ENCODE data around the gene GSG1L2.

Gene GSG1L2

GRCh38 chr17:9811537-9811936, 10.3 kb downstream of the GSG1L2 start:
- POLR2A ChIA-PET = no interaction called here
- TF ChIP-seq, protein P1, sequence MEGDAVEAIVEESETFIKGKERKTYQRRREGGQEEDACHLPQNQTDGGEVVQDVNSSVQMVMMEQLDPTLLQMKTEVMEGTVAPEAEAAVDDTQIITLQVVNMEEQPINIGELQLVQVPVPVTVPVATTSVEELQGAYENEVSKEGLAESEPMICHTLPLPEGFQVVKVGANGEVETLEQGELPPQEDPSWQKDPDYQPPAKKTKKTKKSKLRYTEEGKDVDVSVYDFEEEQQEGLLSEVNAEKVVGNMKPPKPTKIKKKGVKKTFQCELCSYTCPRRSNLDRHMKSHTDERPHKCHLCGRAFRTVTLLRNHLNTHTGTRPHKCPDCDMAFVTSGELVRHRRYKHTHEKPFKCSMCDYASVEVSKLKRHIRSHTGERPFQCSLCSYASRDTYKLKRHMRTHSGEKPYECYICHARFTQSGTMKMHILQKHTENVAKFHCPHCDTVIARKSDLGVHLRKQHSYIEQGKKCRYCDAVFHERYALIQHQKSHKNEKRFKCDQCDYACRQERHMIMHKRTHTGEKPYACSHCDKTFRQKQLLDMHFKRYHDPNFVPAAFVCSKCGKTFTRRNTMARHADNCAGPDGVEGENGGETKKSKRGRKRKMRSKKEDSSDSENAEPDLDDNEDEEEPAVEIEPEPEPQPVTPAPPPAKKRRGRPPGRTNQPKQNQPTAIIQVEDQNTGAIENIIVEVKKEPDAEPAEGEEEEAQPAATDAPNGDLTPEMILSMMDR (IDR thresholded peaks at IDR 0.05; ENCODE audit: insufficient read depth, low read length, missing control alignments) = no peak
- CTCF ChIA-PET = no interaction called here
- no peak overlapping the region for H3K4me3 ChIP-seq (ENCODE audit: low read depth, low read length)
- DNase-seq (ENCODE audit: low read depth, low spot score) = no peak

- H3K4me3 ChIP-seq (ENCODE audit: low read depth, low read length) = no peak overlapping the region
- POLR2A ChIA-PET = no interaction called here
- TF ChIP-seq, protein P1 (IDR thresholded peaks at IDR 0.05; ENCODE audit: insufficient read depth, low read length, missing control alignments) = no peak
- no peak for DNase-seq (ENCODE audit: low read depth, low spot score)
- CTCF ChIA-PET = no interaction called here
Observed at GRCh38 chr17:9811086-9811485, 10.8 kb downstream of the GSG1L2 start.

DNA sequence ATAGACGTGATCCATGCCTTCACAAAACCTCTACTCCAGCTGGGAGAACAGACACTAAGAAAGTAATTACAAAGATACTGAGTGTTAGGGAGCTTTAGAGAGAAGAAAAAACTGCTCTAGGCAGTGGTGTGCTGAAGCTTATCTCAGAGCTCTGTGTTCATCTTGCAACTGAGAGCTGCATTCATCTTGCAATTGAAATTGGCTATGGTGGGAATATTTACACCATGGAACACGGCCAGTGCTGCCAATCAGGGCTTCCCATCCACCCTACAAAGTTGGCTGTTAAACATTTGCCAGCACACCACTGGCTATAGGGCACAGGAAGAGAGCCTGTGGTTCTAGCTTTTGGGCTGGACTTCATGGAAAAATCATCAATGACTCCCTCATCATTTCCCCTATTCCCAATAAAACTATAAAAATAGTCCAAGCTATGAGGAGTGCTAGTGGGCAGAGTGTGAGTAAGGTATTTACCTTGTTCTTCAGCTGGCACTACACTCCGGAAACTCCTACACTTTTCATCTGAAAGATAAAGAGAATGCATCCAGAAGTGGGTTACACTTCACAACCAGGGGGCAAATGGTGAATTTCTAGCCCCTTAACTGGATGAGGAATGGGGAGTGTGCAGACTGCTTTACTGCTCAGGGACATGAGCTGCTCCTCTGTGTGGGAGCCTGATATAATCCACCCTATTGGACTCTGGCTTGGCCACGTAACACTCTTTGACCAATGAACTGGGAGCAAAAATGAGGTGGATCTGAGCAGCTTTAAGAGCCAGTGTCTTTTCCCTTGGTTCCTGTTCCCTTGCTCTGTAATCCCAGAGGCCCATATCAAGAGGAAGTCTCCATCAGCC, 11.6 kb downstream of the GSG1L2 start:
- H3K4me3 ChIP-seq (ENCODE audit: low read depth, low read length) = no peak overlapping the region
- POLR2A ChIA-PET = no interaction called here
- no peak for DNase-seq (ENCODE audit: low read depth, low spot score)
- TF ChIP-seq, protein P1 (IDR thresholded peaks at IDR 0.05; ENCODE audit: insufficient read depth, low read length, missing control alignments) = no peak
- CTCF ChIA-PET = no interaction called here

GRCh38 chr17:9809409-9809808, 12.5 kb downstream of the GSG1L2 start:
- ChIA-PET CTCF (no interaction called here), POLR2A (no interaction called here)
- H3K4me3 ChIP-seq (ENCODE audit: low read depth, low read length) = no peak overlapping the region
- no peak for DNase-seq (ENCODE audit: low read depth, low spot score)
- TF ChIP-seq, protein P1 (IDR thresholded peaks at IDR 0.05; ENCODE audit: insufficient read depth, low read length, missing control alignments) = no peak

- DNase-seq (ENCODE audit: low read depth, low spot score) = no peak
- no peak overlapping the region for H3K4me3 ChIP-seq (ENCODE audit: low read depth, low read length)
- ChIA-PET POLR2A (no interaction called here), CTCF (no interaction called here)
- TF ChIP-seq, protein P1 (IDR thresholded peaks at IDR 0.05; ENCODE audit: insufficient read depth, low read length, missing control alignments) = no peak
Observed at GRCh38 chr17:9806699-9807098, 15.2 kb downstream of the GSG1L2 start.

DNA sequence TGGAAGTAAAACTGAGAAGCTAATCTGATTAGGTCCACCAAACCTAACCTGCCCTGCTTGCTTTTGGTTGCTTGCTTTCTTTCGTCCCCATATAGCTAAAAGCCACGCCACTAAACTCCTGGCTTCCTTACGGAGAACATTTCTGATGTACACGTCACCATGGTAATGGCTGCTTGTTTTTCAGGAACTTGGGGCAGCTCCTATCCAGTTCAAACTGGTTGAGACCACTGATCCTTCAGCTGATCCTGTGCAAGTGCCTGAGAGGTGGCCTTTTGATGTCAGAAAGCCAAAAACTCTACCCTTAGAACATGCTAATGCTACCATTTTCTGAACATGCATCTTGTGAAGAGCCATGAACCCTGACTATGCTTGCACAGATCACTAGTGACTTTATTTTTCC, 16.1 kb downstream of the GSG1L2 start:
- CTCF ChIA-PET = no interaction called here
- no peak for DNase-seq (ENCODE audit: low read depth, low spot score)
- H3K4me3 ChIP-seq (ENCODE audit: low read depth, low read length) = no peak overlapping the region
- TF ChIP-seq, protein P1 (IDR thresholded peaks at IDR 0.05; ENCODE audit: insufficient read depth, low read length, missing control alignments) = no peak
- POLR2A ChIA-PET = no interaction called here

Data from AG04449 (cell line).